GM12872 (cell line): ENCODE results near the gene SPON1.

Experiments
- TF ChIP-seq, protein P1 (sequence below): IDR thresholded peaks from 3 replicates; pipeline ENCODE4 v1.5.1; 2011; ENCODE audit warnings: low read depth, mild to moderate bottlenecking, low read length, moderate library complexity; ENCODE audit not compliant: insufficient read depth

SPON1 gene

DNA sequence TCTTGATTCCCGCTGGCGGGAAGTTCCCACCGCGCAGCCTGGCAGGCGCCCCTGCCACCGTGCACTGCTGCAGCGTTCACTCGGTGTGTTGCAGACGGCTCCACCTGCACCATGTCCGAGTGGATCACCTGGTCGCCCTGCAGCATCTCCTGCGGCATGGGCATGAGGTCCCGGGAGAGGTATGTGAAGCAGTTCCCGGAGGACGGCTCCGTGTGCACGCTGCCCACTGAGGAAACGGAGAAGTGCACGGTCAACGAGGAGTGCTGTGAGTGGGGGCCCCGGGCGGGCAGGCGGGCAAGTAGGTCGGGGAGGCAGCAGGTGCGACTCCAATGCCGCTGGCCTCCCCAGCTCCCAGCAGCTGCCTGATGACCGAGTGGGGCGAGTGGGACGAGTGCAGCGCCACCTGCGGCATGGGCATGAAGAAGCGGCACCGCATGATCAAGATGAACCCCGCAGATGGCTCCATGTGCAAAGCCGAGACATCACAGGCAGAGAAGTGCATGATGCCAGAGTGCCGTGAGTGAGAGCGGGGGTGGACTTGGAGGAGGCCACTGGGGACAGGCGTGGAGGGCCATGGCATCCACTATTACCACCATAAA, 296.8 kb downstream of the SPON1 start:
- TF ChIP-seq, protein P1, sequence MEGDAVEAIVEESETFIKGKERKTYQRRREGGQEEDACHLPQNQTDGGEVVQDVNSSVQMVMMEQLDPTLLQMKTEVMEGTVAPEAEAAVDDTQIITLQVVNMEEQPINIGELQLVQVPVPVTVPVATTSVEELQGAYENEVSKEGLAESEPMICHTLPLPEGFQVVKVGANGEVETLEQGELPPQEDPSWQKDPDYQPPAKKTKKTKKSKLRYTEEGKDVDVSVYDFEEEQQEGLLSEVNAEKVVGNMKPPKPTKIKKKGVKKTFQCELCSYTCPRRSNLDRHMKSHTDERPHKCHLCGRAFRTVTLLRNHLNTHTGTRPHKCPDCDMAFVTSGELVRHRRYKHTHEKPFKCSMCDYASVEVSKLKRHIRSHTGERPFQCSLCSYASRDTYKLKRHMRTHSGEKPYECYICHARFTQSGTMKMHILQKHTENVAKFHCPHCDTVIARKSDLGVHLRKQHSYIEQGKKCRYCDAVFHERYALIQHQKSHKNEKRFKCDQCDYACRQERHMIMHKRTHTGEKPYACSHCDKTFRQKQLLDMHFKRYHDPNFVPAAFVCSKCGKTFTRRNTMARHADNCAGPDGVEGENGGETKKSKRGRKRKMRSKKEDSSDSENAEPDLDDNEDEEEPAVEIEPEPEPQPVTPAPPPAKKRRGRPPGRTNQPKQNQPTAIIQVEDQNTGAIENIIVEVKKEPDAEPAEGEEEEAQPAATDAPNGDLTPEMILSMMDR = no peak

GRCh38 chr11:14259878-14260277, 297.4 kb downstream of the SPON1 start:
- TF ChIP-seq, protein P1 = no peak

DNA sequence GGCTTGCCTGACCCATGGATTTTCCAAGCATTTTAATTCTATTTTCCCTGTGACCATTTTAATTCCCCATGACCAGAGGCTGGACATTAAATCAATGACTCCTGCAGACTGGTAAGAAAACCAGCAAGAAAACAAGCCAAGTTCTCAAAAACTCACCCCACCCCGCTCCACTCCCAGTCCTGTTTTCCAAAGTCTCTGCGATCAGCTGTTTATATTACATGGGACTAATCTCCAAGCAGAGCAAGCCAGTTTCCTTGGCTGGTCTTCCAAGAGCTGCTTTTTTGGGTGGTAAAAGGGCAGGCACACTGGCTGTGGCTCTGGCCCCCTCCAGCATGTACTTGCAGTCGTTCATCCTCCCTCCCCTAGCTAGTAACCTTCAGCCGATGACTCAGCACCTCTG, 298.5 kb downstream of the SPON1 start:
- TF ChIP-seq, protein P1 = no peak

- TF ChIP-seq, protein P1 = no peak
Measured at GRCh38 chr11:14262271-14262846, 299.8 kb downstream of the SPON1 start.

GRCh38 chr11:14264966-14265365, 302.4 kb downstream of the SPON1 start:
- TF ChIP-seq, protein P1 = no peak

- TF ChIP-seq, protein P1 = no peak
Measured at GRCh38 chr11:14266622-14267021, 304.1 kb downstream of the SPON1 start.

DNA sequence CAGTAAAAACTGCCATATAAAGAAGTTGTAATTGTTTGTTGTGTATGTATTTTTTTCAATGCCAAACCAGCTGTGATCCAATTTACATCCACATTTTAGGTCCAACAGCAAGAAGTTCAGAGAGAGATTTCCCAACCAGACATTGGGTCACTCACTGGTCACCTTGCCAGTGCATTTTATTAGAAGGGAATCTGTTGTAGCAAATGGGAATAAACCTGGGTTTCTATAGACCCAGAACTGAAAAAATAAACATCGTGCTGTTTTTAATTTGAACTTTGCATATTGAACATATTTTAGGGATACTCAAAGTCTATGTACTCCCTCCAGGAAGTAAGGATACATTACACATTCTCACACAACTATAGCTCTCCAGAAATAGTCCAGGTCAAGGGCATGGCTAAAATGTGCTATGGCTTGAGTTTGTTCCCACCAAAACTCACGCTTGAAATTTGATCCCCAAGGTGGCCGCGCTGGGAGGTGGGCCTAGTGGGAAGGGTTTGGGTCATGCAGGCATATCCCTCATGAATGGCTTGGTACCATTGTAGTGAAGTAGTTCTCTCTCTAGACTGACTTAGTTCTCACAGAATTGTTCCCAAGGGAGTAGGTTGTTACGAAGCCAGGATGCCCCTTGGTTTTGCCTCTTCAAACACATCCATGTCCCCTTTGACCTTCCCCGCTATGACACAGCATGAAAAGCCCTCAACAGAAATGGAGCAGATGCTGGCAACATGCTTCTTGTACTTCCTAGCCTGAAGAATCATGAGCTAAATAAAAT, 305.5 kb downstream of the SPON1 start:
- TF ChIP-seq, protein P1 = no peak
